WI38 (cell line): ENCODE results near the gene RAB39B.

Experiments
- H3K4me3 ChIP-seq: 2 replicates; pipeline ENCODE4 v1.5.1; 2011; ENCODE audit warnings: low read depth, mild to moderate bottlenecking, control low read depth, low read length
- CTCF ChIP-seq: IDR thresholded peaks from 2 replicates; pipeline ENCODE4 v1.5.1; 2012; ENCODE audit warnings: low read depth, mild to moderate bottlenecking, control low read depth, low read length

Gene RAB39B

GRCh38 chrX:155215443-155216178 lies 48.7 kb downstream of the RAB39B start:
- peak overlapping the region; percentile 75 for H3K4me3 ChIP-seq

GRCh38 chrX:155213731-155214130 lies 50.6 kb downstream of the RAB39B start:
- TF ChIP-seq CTCF: no peak

More at GRCh38 chrX:155215443-155216178, 48.7 kb downstream of the RAB39B start:
- TF ChIP-seq CTCF: no peak

GRCh38 chrX:155211208-155211607 lies 53.1 kb downstream of the RAB39B start:
- no peak overlapping the region for H3K4me3 ChIP-seq
- TF ChIP-seq CTCF: no peak

More at GRCh38 chrX:155213731-155214130, 50.6 kb downstream of the RAB39B start:
- H3K4me3 ChIP-seq: no peak overlapping the region
